GM18508 (cell line): Measurements from ENCODE around the gene SAC3D1.
"Not testable (repeated sequence)": the region's sequence is repeated elsewhere in the genome, so short reads cannot be mapped to it uniquely, and the experiment has no call there.

Experiments
- ATAC-seq: cut with Tn5 transposase; IDR thresholded peaks from one replicate; pipeline ENCODE4 v1.9.1; 2021; ENCODE audit warnings: moderate number of reproducible peaks; ENCODE audit not compliant: insufficient read depth, unreplicated experiment

SAC3D1 gene

GRCh38 chr11:65040847-65041622 is at the start of gene SAC3D1:
Gene SAC3D1 (plus strand): TSS chr11:65041210. CDS start chr11:65041293, 83 bp downstream.
- ATAC-seq: peak; percentile 65

GRCh38 chr11:64994318-64994717 is 46.7 kb upstream of the SAC3D1 start:
- no peak for ATAC-seq

GRCh38 chr11:64996327-64996709 is 44.7 kb upstream of the SAC3D1 start:
- ATAC-seq: no peak

- ATAC-seq: no peak
These were observed 44.2 kb upstream of the SAC3D1 start, which contains the start of gene BATF2 for GRCh38 chr11:64996710-64997380. Gene BATF2 (minus strand): TSS chr11:64996971. CDS start chr11:64996914, 57 bp downstream.

GRCh38 chr11:64998141-64998540 is 42.9 kb upstream of the SAC3D1 start:
- no peak for ATAC-seq

- ATAC-seq: no peak
These were observed 42.1 kb upstream of the SAC3D1 start for GRCh38 chr11:64998690-64999431.

GRCh38 chr11:64999478-64999877 is 41.5 kb upstream of the SAC3D1 start:
- no peak for ATAC-seq

- ATAC-seq: no peak
These were observed 38.3 kb upstream of the SAC3D1 start for GRCh38 chr11:65002706-65003105.

- ATAC-seq: no peak
These were observed 37.7 kb upstream of the SAC3D1 start for GRCh38 chr11:65003282-65003681.

GRCh38 chr11:65003968-65004367 is 37.0 kb upstream of the SAC3D1 start:
- ATAC-seq: not testable (repeated sequence)

- no peak for ATAC-seq
These were observed 33.0 kb upstream of the SAC3D1 start for GRCh38 chr11:65008016-65008415.

GRCh38 chr11:65008873-65009272 is 32.1 kb upstream of the SAC3D1 start:
- no peak for ATAC-seq

- ATAC-seq: peak; percentile 44
These were observed 27.7 kb upstream of the SAC3D1 start for GRCh38 chr11:65013130-65013887.

GRCh38 chr11:65013888-65014725 is 26.9 kb upstream of the SAC3D1 start, which contains the start of gene ARL2:
Gene ARL2 (plus strand): TSS chr11:65014160. CDS start chr11:65014208, 48 bp downstream.
- peak; percentile 37 for ATAC-seq

- no peak for ATAC-seq
These were observed 26.2 kb upstream of the SAC3D1 start for GRCh38 chr11:65014726-65015227.

GRCh38 chr11:65016705-65017104 is 24.3 kb upstream of the SAC3D1 start:
- ATAC-seq: no peak

GRCh38 chr11:65017937-65018336 is 23.1 kb upstream of the SAC3D1 start:
- no peak for ATAC-seq

GRCh38 chr11:65019824-65020223 is 21.2 kb upstream of the SAC3D1 start:
- ATAC-seq: no peak

- ATAC-seq: no peak
These were observed 20.0 kb upstream of the SAC3D1 start for GRCh38 chr11:65021003-65021402.
